Heart right ventricle (tissue), 16 donors: ENCODE results near the gene IPO5. TPM values are rescaled to one million over a fixed set of nuclear protein-coding genes. Genes with fewer than 3 reads are reported as not detected.

ENCODE experiments used
- ATAC-seq, 8 donors: fragments of 200-7000 bp; cut with Tn5 transposase; one replicate each; pipeline ENCODE4 v1.9.1; 2020; ENCODE audit warnings: mild to moderate bottlenecking in 8 of 8, moderate library complexity in 8 of 8, moderate number of reproducible peaks in 1 of 8
- DNase-seq, 2 donors: peaks; one replicate each; pipeline ENCODE4 v3.0.0-alpha.2; 2020
- H3K27ac ChIP-seq, 10 donors: fragments of 200-600 bp; sonication (generic) in 2 of 10; one replicate each; pipeline versions ENCODE4 v1.5.0 to v1.8.0; 2020 to 2022; ENCODE audit warnings: mild to moderate bottlenecking in 3 of 10
- H3K27me3 ChIP-seq, 7 donors: fragments of 200-600 bp; one replicate each; pipeline ENCODE4 v1.8.0; 2021 to 2022; ENCODE audit warnings: mild to moderate bottlenecking in 2 of 7
- H3K36me3 ChIP-seq, 9 donors: fragments of 200-600 bp; sonication (generic) in 1 of 9; one replicate each; pipeline versions ENCODE4 v1.5.0 to v1.8.0; 2020 to 2022; ENCODE audit warnings: mild to moderate bottlenecking in 2 of 9
- H3K4me1 ChIP-seq, 9 donors: fragments of 200-600 bp; sonication (generic) in 1 of 9; one replicate each; pipeline versions ENCODE4 v1.5.0 to v1.8.0; 2020 to 2022; ENCODE audit warnings: mild to moderate bottlenecking in 4 of 9
- H3K4me3 ChIP-seq, 10 donors: fragments of 200-600 bp; sonication (generic) in 2 of 10; one replicate each; pipeline versions ENCODE4 v1.5.0 to v1.8.0; 2020 to 2022; ENCODE audit warnings: mild to moderate bottlenecking in 7 of 10, moderate library complexity in 2 of 10
- H3K9me3 ChIP-seq, 11 donors: fragments of 200-600 bp in 10 of 11; sonication (generic) in 2 of 11; one replicate each; pipeline versions ENCODE4 v1.5.0 to v1.8.0; 2013 to 2022; ENCODE audit warnings: mild to moderate bottlenecking in 2 of 11, control low read depth in 1 of 11, moderate library complexity in 1 of 11
- WGBS, 2 donors: extraction: QIAGEN DNeasy Blood & Tissue Kit; methylation state at CpG; one replicate each; pipeline ENCODE4 v1.1.7; 2013; ENCODE audit warnings: inconsistent platforms in 1 of 2; 5-methylcytosine and 5-hydroxymethylcytosine counted together
- intact Hi-C, 10 donors: fragments of 100-400 bp; cut with DNase I; formaldehyde crosslinking; loops; one replicate each; pipeline versions ENCODE4 v1.11.1 to v1.14.2; 2022
- polyA plus RNA-seq, 2 donors: library from polyadenylated mRNA; stranded (reverse); fragments of 200-250 nt; gene quantifications; one replicate each; pipeline ENCODE4 v1.2.3, GENCODE V29; 2013
- total RNA-seq, 10 donors: library from RNA; stranded (reverse); fragmentation: NEBNext Ultra II Directional in 3 of 10; extraction: Animal tissue kit (Norgen Biotek cat#: 25700) in 3 of 10; gene quantifications; one replicate each; pipeline versions ENCODE4 v1.2.1 to v1.2.4, GENCODE V29; 2021 to 2023
- TF ChIP-seq, protein P1 (sequence below), 9 donors: fragments of 200-600 bp; sonication (generic) in 2 of 9; IDR thresholded peaks; one replicate each; pipeline versions ENCODE4 v1.5.0 to v1.8.0; 2021 to 2022; ENCODE audit warnings: antibody characterized with exemption in 9 of 9, mild to moderate bottlenecking in 5 of 9, moderate library complexity in 1 of 9
- donor health status: Arrhythmogenic right ventricular cardiomyopathy.
- donor health status: ischemic (EF 13 %, LVEDD 7.1; RV severe dilation, severe dysfunction).
- donor health status: healthy with polysubstance abuse.
- donor health status: DM: no; HTN: yes; CAD: no.
- donor health status: DM: no; HTN: no; CAD: no.
- donor health status: ischemic (EF 25% LVEDD 6.9; RV normal size, moderate dysfunction).
- donor health status: ischemic (EF 25% LVEDD 5.7; RV mildly dilated, moderate dysfunction).
- donor health status: healthy.
- donor health status: DM: yes; HTN: yes; CAD: no.
- donor health status: Ischemic cardiomyopathy.
- donor health status: ischemic (EF 35%, LVEDD 5.7; RV mildly dilated, moderate dysfunction).
- donor health status: nonischemic (EF 11% LVEDD 7.7; RV severe dilation, severe dysfunction).
- donor health status: DM: yes; HTN: yes; CAD: no.
- donor health status: PGD.
- donor health status: ischemic (EF 29% LVEDD 5.4; RV normal size, mild dysfunction).
- donor health status: nonischemic (EF 23%, LVEDD 6.1; RV moderate dilation, normal function).

Gene IPO5
- total and polyA plus RNA-seq, 12 donors: 17.0 to 149 (median 115) TPM

DNA sequence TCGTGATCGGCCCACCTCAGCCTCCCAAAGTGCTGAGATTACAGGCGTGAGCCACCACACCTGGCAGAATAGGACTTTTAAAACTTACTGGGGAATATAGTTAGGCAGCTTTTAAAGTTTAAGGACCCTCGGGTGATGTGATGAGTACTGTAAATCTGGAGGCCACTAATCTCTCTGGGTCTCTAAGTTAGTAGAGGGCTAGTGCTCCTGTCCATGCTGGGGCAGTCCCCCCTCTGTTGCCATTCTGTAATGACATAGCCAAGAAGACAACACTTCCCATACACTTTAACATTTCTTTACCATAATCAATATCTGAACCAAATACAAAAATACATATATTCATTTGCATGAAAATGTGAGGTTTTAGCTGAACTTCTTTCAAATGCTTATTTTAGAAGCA is 65.7 kb downstream of the IPO5 start:
- DNase-seq: no peak
- no peak for ATAC-seq
- Histone ChIP-seq H3K4me3 (no peak overlapping the region), H3K27me3 (no peaks in the 10 kb centered on the region), H3K27ac (no peak overlapping the region), H3K36me3 (peaks cover 0 to 100% (median 61%) of the 10 kb centered on the region in 9 donors), H3K4me1 (peaks cover 0 to 16% (median 14%) of the 10 kb centered on the region in 9 donors), H3K9me3 (no peaks in the 10 kb centered on the region)
- TF ChIP-seq, protein P1, sequence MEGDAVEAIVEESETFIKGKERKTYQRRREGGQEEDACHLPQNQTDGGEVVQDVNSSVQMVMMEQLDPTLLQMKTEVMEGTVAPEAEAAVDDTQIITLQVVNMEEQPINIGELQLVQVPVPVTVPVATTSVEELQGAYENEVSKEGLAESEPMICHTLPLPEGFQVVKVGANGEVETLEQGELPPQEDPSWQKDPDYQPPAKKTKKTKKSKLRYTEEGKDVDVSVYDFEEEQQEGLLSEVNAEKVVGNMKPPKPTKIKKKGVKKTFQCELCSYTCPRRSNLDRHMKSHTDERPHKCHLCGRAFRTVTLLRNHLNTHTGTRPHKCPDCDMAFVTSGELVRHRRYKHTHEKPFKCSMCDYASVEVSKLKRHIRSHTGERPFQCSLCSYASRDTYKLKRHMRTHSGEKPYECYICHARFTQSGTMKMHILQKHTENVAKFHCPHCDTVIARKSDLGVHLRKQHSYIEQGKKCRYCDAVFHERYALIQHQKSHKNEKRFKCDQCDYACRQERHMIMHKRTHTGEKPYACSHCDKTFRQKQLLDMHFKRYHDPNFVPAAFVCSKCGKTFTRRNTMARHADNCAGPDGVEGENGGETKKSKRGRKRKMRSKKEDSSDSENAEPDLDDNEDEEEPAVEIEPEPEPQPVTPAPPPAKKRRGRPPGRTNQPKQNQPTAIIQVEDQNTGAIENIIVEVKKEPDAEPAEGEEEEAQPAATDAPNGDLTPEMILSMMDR (IDR thresholded peaks at IDR 0.05): no peak
- WGBS, 2 donors: 92 to 95% methylated on average over 4 of the region's 4 CpGs
- intact Hi-C loops: loop anchor here in 1 of 10 donors (5.0 kb wide), 1 partner anchor 818 kb away; no protein-coding TSS in a partner anchor

DNA sequence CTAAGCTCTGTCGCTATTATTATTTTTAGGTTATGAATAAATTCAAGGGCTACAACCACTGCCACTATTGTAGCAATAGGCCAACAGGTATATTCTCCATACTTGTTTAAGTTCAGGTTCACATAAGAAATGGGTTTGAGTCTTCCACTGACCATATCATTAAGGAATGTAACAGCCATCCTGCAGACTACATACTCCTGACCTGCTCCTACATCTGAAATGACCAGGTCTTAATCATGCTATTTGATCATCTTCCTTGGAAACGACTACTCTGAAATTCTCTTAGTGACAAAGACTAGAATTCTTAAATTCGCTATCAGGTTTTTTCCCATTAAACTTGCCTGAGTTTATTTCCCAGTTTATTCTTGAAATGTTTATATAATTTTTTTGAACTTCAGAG is 66.8 kb downstream of the IPO5 start:
- ATAC-seq (no peak), DNase-seq (no peak)
- H3K27ac ChIP-seq: no peak overlapping the region
- TF ChIP-seq, protein P1 (IDR thresholded peaks at IDR 0.05): no peak
- H3K4me1 ChIP-seq: peaks cover 0 to 16% (median 10%) of the 10 kb centered on the region in 9 donors
- no peaks in the 10 kb centered on the region for H3K27me3 ChIP-seq
- no peaks in the 10 kb centered on the region for H3K9me3 ChIP-seq
- no peak overlapping the region for H3K4me3 ChIP-seq
- H3K36me3 ChIP-seq: peaks cover 0 to 96% (median 57%) of the 10 kb centered on the region in 9 donors
- 95 to 97% methylated on average over 3 of the region's 3 CpGs for WGBS, 2 donors
- intact Hi-C loops: loop anchor here in 2 of 10 donors (10.0 kb wide), 2 partner anchors 645 to 655 kb away; no protein-coding TSS in a partner anchor

DNA sequence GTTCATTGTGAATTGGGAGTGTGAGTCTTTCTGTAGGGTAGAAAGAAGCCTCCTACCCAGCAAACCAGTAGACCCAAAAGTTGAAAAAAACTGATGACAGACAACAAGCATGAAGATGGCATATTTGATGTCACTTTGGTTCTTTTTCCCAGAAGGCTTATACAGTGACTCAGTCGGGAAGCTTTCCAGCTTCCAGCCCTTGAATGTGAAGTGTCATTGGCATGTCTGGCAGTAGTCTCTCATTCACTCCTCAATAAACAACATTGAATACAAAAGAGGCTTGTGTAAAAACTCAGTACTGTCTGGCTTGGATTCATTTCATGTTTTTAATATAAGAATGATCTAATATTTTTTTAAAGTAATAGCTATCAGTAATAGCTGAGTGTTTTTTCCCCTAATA is 68.7 kb downstream of the IPO5 start:
- Histone ChIP-seq H3K27me3 (no peaks in the 10 kb centered on the region), H3K4me3 (no peak overlapping the region), H3K4me1 (peaks cover 0 to 23% (median 17%) of the 10 kb centered on the region in 9 donors), H3K27ac (peak overlapping the region in 6 of 10 donors; percentile 2 to 61 (median 38)), H3K9me3 (no peaks in the 10 kb centered on the region), H3K36me3 (peaks cover 0 to 76% (median 45%) of the 10 kb centered on the region in 9 donors)
- ATAC-seq: peak; percentile 67 to 87 (median 84)
- 13 to 38% methylated on average over 1 of the region's 1 CpG for WGBS, 2 donors
- intact Hi-C loops: loop anchor here in 2 of 10 donors (10.0 kb wide), 2 partner anchors 643 to 653 kb away; no protein-coding TSS in a partner anchor
- TF ChIP-seq, protein P1 (IDR thresholded peaks at IDR 0.05): no peak
- DNase-seq: peak in 1 of 2 donors; percentile 39

DNA sequence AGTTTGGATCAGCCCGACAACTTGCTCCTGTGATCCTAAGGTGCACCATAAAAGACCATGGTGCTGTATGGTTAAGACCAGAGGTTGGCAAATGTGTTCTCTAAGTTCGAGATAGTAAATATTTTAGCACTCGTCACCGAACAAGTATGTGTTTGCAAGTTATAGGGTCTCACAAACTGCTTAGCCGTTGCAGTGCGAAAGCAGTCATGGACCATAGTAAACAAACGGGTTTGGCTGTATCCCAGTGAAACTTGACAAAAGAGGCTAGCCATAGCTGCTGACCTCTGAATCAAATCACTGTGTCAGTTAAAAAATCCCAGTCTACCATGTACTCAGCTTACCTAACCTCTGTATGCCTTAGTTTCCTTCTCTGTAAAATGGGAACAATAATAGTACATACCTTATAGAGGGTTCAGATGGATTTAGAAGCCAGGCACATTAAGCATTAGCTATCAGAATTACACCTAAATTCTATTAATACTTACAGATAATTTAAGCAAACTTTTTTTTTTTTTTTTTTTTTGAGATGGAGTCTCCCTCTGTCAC is 72.1 kb downstream of the IPO5 start:
- peaks cover 0 to 23% (median 17%) of the 10 kb centered on the region in 9 donors for H3K4me1 ChIP-seq
- WGBS, 2 donors: 91 to 93% methylated on average over 7 of the region's 7 CpGs
- intact Hi-C loops: loop anchor here in 2 of 10 donors (10.0 kb wide), 2 partner anchors 639 to 649 kb away; no protein-coding TSS in a partner anchor
- DNase-seq (no peak), ATAC-seq (no peak)
- peaks cover 0 to 43% (median 18%) of the 10 kb centered on the region in 9 donors for H3K36me3 ChIP-seq
- no peak overlapping the region for H3K4me3 ChIP-seq
- H3K27me3 ChIP-seq: no peaks in the 10 kb centered on the region
- H3K27ac ChIP-seq: no peak overlapping the region
- no peaks in the 10 kb centered on the region for H3K9me3 ChIP-seq
- TF ChIP-seq, protein P1 (IDR thresholded peaks at IDR 0.05): no peak
